NCI-H2196 (cell line): ENCODE data around the gene RGS3.
A peak's percentile ranks its signal among the peaks of the same experiment; 100 is the strongest.
"Not testable (repeated sequence)": the region's sequence is repeated elsewhere in the genome, so short reads cannot be mapped to it uniquely, and the experiment has no call there.

Experiments used
- DNase-seq: peaks from one replicate; lab custom pipeline; 2025; ENCODE audit not compliant: unreplicated experiment; lab: John Stamatoyannopoulos, UW

RGS3 gene

DNA sequence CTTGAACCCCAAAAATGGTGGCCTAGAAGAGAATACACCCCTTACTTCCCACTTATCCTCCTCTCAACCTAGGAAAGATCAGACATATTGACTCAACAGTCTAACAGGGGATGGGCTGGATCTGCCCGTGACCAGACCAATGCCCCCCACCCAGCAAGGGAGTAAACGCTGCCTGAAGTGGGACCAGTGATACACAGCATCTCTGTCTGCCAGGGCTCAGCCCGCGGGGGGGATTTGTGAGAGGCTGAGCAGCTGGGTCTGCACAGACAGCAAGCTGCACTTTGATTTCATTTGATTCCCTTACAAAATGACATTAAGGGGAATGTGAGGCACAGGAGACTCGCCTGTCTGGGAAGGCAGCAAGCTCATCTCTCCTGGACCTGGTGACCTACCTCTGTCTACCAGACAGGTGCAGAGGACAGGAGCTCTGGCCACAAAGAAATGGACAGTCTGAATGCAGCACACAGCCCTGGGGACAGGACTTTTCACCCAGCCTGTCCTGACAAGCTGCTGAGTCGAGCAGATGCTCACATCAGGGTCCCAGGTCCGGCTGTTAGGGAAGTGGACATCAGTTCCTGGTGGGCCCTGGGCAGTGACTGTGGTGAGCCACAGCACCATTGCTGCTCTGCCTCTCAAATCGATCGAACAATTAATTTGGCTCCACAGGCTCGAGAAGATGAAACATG is 79.9 kb downstream of the RGS3 start:
- no peak for DNase-seq

DNA sequence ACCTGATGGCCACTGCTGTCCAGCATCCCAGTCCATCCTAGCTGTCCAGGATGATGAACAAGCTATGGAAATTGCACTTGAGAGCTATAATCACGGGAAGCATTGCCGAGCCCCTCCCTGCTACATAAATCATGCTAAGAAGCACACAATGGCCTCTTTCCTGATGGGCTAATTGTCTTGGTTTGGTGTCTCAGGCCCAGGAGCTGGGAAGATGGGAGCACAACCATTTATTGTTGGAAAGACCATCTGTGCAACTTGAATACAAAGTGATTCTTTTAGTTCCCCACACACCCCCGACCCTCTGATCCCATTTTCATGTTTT is 80.4 kb downstream of the RGS3 start:
- no peak for DNase-seq

DNA sequence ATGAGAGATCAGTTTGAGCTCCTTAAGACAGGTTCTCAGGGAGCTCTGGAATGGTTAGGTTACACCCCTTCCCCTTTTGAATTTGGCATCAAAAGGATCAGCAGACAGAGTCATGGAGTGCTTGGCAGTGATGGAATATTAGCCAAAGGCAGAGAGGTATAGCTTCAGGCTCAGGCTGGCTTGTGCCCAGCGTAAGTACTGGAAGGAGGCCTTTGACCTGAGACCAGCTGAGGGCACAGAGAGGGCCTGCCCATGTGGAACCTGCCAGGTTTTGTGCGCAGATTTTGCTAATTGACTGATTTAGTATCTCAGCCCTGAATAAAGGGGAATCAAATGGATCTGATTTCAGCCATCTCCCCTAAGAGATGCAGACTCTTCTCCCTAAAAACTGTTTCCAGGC is 81.5 kb downstream of the RGS3 start:
- DNase-seq, result no peak

DNA sequence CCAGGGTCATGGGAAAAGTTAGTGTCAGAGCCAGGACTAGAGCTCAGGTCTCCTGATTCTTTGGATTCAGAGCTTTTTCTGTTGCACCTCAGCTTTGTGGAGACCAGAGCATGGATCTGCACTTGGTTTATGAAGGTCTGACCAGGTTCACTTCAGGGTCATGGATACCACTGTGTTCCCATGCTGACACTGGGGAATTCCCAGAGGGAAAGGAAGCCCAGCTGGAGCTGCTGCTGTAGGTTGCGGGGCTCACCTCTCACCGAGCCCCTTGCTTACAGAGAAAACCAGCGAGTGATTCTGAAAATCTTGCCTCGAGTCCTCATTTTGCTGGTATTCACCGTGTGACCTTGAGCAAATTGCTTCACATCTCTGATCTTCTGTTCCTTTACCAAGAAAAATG is 83.0 kb downstream of the RGS3 start:
- no peak for DNase-seq

DNA sequence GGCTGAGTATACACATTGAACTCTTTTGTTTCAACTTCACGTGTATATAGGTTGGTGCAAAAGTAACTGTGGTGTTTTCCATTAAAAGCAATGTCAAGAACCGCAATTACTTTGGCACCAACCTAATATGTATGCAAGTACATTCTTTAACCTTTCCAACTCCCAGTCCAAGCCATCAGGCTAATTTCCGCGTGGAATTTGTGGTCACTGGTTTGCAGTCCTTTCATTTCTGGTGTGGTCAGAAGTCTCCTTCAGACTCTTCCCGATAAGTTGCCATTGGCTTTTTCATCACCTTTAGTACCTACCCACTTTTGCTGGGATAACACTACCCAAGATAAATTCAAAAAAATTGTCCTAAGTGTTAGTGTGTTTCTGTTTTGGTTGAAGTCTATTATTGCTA is 84.0 kb downstream of the RGS3 start:
- no peak for DNase-seq

DNA sequence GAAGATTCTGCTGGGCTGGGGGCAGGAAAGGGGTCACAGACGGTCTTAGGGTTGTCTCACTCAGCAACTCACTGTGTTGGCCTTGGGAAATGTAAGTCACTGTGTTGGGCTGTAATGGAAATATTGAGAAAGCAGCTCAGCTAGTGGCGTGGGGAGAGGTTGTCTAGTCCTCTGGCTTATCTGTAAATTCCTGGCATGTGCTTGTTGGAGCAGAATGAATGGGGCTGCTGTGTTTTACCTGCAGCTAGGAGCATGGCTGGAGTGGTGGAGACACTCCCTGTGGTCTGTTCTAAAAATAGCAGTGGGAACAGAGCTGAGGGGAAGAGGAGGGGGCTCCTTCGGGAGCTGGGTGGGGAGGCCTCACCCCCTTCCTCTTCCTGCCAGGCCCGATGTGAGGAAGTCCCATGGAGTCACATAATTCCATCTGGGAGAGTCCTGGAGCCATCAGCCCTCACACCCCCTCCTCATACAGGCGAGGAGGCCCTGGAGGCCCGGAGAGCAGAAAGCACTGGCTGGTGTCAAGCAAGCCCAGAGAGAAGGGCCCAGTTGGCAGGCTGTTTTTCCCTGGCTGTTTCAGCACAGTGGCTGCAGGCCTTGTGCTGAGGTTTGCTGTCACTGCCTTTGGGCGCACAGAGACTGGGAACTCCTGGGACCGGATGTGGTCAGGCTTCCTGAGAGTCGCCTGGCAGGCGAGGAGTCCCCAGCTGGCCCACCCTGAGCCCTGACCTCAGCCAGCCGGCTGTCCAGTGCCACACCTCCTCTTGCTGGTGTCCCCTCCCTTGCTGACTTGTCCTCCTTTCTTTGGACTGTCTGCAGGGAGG is 84.9 kb downstream of the RGS3 start:
- no peak for DNase-seq

DNA sequence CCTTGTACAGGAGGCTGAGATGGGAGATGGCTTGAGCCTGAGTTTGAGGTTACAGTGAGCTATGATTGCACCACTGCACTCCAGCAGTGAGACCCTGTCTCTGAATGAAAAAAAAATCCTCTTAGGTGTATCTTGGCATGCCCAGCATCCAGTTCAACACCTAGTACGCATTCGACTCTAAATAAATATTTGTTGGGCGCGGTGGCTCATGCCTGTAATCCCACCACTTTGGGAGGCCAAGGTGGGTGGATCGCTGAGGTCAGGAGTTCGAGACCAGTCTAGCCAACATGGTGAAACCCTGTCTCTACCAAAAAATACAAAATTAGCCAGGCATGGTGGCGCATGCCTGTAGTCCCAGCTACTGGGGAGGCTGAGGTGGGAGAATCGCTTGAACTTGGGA is 86.4 kb downstream of the RGS3 start:
- not testable (repeated sequence) for DNase-seq

DNA sequence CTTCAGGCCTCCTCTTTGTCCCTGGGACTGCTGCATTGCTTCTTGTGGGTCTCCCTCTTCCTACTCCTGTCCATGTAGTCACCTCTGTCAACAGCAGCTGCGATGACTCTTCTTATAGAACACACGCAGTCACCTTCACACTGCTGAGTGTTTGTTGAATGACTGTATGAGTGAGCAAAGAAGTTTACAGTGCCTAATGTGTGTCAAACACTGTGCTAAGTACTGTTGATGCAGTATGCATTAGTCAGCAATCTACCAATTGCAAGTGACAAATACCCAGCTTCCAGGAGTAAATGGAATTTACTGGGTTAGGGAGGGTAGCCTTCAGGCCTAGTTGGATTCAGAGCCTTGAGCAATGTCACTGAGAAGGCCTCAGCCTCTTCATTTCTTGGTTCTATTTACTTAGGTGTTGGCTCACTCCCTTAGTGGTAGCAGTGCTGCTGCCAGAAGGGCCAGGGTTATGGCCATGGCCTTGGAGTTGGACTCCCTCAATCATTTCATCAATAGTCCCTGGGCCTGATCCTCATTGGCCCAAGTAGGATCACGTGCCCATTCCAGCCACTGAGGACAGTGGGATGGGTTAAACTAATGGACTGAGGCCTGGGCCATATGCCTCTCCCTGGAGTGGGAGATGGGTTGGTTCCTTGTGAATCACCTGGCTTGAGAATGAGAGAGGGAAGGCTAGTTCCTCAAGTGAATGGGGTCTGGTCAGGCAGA is 93.5 kb downstream of the RGS3 start:
- DNase-seq, result no peak

DNA sequence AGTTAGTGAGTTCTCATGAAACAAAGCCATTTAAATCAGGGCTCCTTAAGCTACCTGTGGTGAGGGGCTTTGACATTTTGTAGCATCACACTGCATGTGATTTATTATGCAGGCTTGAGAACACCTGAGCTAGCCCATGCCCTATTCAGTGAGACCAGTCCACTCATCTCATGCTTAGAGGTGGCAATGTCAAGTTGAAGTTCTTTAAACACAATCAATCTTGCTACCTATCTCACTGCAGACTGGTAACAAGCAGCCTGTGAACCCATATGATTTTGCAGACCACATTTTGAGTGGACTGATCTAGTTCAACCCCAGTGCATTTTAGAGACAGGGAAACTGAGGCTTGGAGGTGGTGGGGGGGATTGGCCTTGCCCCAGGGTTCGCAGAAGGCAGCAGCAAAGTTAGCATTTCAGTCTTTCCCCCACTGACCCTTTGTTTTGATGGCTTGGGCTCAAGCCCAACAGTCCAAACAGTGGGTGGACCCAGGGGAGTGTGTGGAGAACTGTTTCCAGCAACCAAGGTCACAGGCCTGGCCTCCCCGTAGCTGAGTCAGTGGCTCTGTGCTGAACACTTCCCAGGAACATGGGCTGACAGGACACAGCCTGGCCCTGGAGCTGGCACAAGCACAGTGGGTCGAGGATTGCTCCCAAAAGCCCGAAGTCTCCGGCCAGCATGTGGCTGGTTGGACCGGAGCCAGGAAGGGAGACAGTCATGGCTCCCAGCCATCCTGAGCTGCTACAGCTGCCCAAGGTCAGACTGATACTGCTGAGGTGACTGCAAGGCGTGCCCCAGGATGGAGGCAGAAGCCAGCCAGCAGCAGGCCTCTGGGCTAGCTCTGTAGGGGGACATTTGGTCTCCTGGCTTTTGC is 95.3 kb downstream of the RGS3 start:
- DNase-seq, result peak; percentile 74

DNA sequence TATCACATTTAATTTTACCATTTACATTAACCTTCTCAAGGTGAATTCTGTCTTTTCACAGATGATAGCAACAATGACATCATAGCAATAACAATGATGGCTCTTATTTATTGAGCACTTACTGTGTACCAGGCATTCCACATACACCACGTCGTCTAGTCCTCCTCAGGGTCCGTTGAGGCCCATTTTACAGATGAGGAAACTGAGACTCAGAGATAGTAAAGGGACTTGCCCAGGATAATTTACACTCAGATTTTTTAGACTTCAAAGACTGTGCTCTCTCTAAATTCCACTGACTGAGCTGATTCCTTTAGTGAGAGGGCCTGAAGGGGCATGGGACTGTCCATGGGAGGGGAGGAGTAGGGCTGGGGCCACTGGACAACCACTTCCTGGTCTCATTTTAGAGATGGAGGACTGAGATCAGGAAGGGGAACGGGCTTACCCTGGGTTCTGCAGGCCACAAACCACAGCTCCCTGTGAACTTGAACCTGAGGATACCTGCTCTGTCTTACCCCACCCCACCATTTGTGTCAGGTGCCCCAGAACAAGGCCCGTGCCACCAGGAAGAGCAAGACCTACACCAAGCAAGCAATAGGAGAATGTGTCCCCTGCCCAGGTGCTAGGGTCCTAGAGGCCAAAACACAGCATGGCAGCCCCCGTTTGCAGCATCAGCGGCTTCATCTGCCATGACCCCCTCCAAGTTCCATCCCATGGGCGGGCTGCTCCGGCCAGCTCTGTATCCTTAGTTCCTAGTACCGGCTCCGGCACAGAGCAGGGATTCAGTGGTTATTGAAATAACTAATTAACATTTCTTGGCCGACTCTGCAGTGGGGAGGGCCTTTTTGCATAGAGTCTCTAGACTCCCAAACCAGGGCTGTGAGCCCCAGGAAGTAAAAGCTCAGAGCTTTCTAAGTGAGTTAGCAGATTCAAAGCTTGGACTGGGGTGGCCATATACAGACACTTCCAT is 96.6 kb downstream of the RGS3 start:
- no peak for DNase-seq

DNA sequence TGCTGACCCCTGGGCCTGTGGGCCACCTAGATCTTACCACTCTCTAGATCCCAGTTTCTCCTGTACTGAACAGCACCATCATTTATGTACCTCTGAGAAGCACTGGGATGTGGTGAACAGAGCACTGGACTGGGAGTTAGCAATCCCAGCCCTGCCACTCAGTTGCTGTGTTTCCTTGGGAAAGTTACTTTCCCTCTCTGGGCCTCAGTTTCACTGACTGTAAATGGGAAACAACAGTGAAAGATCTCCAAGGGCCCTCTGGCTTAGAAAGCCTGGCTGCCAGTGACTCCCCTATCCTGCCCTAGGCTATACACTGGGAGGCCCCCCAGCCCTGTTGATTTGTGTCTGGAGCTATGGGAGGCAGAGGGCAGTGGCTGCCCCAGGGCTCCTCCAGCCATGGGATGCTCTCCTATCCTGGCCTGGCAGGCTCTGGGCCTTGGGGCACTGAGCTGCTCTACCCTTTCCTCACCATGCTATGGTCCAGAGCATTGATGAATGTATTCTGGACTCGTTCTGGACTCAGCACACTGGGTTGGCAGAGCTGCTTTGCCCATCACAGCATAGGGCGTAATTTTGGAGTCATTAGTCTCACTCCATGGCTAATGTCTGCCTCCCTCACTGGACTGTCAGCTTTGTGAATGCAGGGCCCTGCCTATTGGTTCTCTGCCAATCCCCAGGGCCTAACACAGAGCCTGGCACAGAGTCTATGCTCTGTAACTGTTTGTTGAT is 99.3 kb downstream of the RGS3 start:
- DNase-seq, result no peak

DNA sequence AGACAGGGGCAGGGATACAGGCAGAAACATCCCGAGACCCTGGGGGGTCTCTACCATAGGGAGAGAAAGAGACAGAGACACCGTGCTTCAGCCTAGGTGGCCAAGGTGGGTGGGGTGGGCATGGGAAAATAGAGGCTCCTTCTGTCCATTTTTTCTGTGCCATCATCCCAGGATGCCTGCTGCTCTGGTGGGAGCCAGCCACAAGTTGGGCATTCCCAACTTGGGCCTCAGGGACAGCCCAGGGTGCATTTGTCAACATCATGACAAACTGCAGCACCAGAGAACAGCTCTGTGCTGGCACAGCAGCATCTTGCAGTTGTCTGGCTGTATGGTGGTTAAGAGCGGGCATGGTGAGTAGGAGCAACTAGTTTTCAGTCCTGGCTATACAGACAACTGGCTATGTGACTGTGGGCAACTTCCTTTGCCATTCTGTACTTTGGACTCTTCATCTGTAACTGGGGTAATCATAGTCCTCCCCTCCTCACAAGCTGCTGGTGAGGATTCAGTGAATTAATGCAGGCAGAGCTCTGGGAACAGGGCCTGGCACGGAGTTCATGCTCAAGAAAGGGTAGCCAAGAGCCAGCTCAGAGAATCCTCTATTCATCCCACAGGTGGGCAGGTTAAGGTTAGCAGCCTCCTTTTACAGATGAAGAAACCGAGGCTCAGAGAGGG is 100.4 kb downstream of the RGS3 start:
- no peak for DNase-seq

DNA sequence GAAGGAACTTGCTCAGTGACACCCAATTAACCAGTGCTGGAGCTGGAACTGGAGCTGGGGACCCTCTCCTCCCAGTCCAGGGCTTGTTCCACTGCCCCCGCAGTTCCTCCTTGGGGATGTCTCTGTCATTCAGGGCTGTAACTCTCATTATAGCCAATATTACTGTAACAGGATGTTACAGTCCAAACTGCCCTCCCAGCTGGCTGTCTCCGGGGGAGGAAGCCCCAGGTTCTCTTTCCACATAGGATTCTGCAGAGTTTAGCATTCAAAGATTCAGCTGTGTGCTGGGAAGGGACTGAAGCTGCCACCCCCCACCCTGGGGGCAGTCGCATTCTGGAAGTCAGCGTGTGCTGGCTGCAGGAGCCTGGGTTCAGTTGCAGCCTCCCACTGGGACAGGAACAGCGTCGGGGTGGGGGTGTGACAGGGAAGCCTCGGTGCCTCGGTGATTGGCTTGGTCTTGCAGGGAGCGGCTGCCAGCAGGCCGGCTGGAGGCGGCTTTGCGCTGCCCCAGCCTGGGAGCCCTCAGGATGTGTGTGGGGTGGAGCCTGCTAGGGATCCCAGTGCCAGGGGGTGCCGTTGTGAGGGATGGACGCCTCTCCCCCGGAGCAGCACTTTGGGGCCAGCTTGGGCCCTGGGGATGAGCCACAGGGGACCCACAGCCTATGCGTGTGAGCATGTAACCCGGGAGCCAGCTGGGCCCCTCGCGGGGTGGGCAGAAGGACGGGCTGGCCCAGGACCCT is 101.1 kb downstream of the RGS3 start:
- no peak for DNase-seq

DNA sequence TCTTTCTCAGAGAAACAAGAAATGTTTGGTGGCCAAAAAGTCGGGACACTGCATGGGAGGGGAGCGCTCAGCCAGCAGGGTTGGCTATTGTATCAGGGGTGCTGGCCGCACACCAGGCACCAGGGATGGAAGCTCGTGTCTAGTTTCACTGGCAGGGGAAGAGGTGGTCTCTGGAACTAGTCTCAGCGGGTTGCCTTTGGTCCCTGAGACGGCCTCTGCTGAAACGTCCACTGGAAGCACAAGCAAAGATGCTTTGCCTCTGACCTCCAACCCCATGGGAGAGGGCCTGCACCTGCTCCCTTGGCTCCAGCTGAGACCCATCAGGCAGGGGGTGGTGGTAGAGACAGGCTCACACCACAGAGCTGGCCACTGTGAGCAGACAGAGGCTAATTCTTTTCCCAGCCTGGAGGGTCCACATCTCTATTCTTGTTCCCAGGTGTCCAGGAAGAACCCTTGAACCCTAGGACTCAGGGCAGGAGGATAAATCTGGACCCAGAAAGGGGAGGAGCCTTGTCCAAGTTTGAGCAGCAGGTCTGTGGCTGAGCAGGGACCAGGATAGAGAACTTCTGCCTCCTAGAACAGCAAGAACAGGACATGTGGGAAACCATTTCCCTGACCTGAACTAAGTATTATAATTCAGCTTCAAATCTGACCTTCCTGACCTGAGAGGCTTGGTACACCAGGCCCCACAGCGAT is 102.6 kb downstream of the RGS3 start:
- no peak for DNase-seq

DNA sequence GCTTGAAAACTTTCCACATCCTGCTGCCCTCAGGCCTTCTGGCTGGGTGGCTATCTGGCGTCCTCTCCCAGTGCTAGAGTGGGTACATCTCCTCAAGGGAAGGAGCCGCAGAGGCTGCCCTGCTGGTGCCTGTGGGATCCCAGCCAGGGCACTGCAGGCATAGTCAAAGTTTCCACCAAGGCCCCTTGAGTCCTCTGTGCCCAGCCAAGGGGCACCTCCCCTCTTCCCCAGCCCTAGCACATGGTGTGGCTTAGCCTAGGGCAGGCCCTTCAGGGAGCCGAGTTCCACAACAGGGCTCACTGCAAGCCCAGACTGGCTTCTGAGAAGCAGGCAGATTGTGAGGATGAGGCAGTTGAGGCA is 103.2 kb downstream of the RGS3 start:
- peak; percentile 21 for DNase-seq

DNA sequence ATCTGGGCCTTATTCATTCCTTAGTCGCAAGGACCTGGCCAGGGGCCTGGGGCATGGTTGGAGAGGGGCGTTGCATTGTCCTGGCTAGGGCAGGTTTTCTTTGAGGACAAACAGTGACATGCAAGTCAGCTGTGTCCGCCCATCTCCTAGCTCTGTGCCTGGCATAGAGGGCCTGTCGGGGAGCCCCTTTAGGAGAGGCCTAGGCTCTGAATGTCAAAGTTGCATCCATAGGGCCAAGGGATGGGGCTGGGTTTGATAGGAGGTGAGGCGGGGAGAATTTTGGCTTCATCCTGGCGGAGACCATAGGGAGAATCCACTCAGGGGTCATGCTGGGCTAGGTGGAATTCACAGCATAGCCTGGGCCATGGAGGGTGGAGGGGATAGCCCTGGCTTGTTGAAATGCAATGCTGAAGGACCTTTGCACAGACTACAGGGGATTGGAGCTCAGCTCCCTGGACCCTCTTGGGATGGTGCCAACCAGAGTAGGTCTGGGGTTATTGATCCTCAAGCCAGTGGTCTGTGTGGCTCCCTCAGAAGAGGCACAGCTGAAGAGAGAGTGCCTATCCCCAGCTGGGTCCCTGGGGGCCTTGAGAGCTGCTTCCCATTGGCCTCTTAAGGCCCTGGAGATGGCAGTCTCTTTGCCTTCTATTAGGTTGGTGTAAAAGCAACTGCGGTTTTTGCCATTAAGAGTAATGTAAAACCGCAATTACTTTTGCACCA is 104.0 kb downstream of the RGS3 start:
- DNase-seq, result no peak

DNA sequence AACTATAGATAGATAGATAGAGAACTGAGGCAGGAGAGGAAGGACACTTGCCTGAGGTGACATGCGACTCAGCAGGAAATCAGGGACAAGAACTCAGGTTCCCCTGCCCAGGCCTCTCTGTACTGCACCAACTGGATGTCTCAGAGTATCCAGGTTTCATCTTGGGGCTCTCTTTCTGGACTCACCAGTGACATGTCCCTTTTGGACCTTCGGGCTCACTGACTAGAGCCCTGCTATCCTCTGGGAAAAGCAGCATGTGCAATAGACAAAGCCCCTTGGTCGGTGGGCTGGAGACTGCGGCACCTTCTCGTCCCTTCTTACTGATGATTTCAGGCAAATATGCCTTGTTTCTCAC is 104.5 kb downstream of the RGS3 start:
- no peak for DNase-seq
